H1 (cell line): ENCODE results near the gene CFAP74.

Experiments
- BRCA1 ChIP-seq: IDR thresholded peaks from 2 replicates; pipeline ENCODE4 v1.6.1; 2012; ENCODE audit warnings: low read depth, low read length, improper control_type of control experiment
- EGR1 ChIP-seq: IDR thresholded peaks from 2 replicates; pipeline ENCODE4 v1.6.1; 2011; ENCODE audit warnings: low read depth, low read length, borderline replicate concordance
- EP300 ChIP-seq, 2 experiments: IDR thresholded peaks; 1 replicate in 1 of 2; 2 replicates in 1 of 2; pipeline ENCODE4 v1.6.1; 2011 to 2012; ENCODE audit warnings: low read depth in 2 of 2, low read length in 2 of 2, mild to moderate bottlenecking in 2 of 2, borderline replicate concordance in 1 of 2, inconsistent platforms in 1 of 2, moderate library complexity in 1 of 2
- EZH2 ChIP-seq: fragments of 200-600 bp; sonication (generic); IDR thresholded peaks from 2 replicates; pipeline ENCODE4 v1.7.1; 2012; ENCODE audit warnings: low read depth, mild to moderate bottlenecking, moderate library complexity, low read length, inconsistent platforms; ENCODE audit not compliant: severe bottlenecking
- GABPA ChIP-seq: IDR thresholded peaks from 2 replicates; pipeline ENCODE4 v1.6.1; 2011; ENCODE audit warnings: mild to moderate bottlenecking, low read length, moderate library complexity, borderline replicate concordance; ENCODE audit not compliant: insufficient read depth
- HDAC2 ChIP-seq, 2 experiments: fragments of 300-600 bp in 1 of 2; sonication (generic) in 1 of 2; IDR thresholded peaks; 2 replicates each; pipeline ENCODE4 v1.6.1; 2011 to 2012; ENCODE audit warnings: low read depth in 2 of 2, low read length in 2 of 2, mild to moderate bottlenecking in 2 of 2, moderate library complexity in 2 of 2, borderline replicate concordance in 1 of 2, inconsistent platforms in 1 of 2
- KDM1A ChIP-seq: fragments of 200-600, 300-600 bp; sonication (generic); IDR thresholded peaks from 2 replicates; pipeline ENCODE4 v1.7.1; 2016; ENCODE audit warnings: mild to moderate bottlenecking, low read length, borderline replicate concordance
- POLR2A ChIP-seq, 2 experiments: IDR thresholded peaks; 1 replicate in 1 of 2; 2 replicates in 1 of 2; pipeline ENCODE4 v1.6.1; 2011; ENCODE audit warnings: low read depth in 2 of 2, low read length in 2 of 2, mild to moderate bottlenecking in 2 of 2; ENCODE audit errors: control extremely low read depth in 1 of 2
- RAD21 ChIP-seq, 2 experiments: IDR thresholded peaks in 1 of 2; conservative IDR thresholded peaks in 1 of 2; 2 replicates each; pipeline ENCODE4 v1.6.1; 2011; ENCODE audit warnings: low read depth in 2 of 2, low read length in 2 of 2, improper control_type of control experiment in 1 of 2, inconsistent platforms in 1 of 2, mild to moderate bottlenecking in 1 of 2, moderate library complexity in 1 of 2
- SIN3A ChIP-seq, 2 experiments: IDR thresholded peaks in 1 of 2; conservative IDR thresholded peaks in 1 of 2; 2 replicates each; pipeline ENCODE4 v1.6.1; 2011 to 2012; ENCODE audit warnings: low read length in 2 of 2, improper control_type of control experiment in 1 of 2, low read depth in 1 of 2, mild to moderate bottlenecking in 1 of 2
- ZNF274 ChIP-seq: IDR thresholded peaks from 2 replicates; pipeline ENCODE4 v1.7.0; 2012; ENCODE audit warnings: low read length, borderline replicate concordance; ENCODE audit errors: extremely low read depth
- TF ChIP-seq, protein P1 (sequence below), 3 experiments: IDR thresholded peaks; 1 replicate in 2 of 3; 2 replicates in 1 of 3; pipeline versions ENCODE4 v1.5.1 to v1.6.1; 2011; ENCODE audit warnings: low read length in 3 of 3, mild to moderate bottlenecking in 3 of 3, inconsistent platforms in 2 of 3, low read depth in 1 of 3, moderate library complexity in 1 of 3; ENCODE audit not compliant: insufficient read depth in 1 of 3; ENCODE audit errors: control extremely low read depth in 1 of 3
- TF ChIP-seq, protein P2 (sequence below): IDR thresholded peaks from 2 replicates; pipeline ENCODE4 v1.6.1; 2012; ENCODE audit warnings: inconsistent platforms

DNA sequence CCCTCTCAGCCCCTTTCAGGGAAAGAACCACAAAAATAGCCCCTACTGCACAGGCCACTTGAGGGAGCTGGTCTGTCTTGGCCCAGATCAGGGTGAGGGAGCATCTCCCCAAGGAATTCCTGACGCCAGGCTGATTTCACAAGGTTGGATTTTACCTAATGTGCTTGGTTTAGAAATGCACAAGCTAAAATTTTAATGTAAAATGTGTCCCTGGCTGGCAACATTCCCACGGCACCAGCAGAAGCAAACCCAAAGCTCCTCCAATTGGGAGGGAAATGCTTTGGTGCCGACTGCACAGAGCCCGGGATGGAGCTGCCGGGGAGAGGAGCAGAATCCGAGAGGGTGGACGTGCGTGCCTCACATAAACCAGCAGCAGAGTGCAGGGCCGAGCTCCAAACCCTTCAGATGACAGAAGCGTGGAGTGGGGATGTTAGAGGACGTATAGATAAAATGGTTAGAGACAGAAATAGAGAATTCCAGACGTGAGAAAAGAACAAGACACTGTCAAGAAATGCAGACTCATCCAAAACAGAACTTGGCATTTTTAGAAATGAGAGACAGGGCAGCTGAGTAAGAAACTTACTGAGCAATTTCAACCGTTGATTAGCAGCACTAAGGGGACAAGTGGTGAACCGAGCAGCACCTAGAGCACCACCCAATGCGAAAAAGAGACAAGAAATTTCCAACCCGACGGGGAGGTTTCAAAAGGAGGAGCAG is 42.9 kb downstream of the CFAP74 start:
- no peak for TF ChIP-seq EZH2
- no peak for TF ChIP-seq POLR2A (IDR thresholded peaks at IDR 0.05; ENCODE audit: control extremely low read depth in 1 of 2, low read depth in 2 of 2, low read length in 2 of 2)
- TF ChIP-seq, protein P1, sequence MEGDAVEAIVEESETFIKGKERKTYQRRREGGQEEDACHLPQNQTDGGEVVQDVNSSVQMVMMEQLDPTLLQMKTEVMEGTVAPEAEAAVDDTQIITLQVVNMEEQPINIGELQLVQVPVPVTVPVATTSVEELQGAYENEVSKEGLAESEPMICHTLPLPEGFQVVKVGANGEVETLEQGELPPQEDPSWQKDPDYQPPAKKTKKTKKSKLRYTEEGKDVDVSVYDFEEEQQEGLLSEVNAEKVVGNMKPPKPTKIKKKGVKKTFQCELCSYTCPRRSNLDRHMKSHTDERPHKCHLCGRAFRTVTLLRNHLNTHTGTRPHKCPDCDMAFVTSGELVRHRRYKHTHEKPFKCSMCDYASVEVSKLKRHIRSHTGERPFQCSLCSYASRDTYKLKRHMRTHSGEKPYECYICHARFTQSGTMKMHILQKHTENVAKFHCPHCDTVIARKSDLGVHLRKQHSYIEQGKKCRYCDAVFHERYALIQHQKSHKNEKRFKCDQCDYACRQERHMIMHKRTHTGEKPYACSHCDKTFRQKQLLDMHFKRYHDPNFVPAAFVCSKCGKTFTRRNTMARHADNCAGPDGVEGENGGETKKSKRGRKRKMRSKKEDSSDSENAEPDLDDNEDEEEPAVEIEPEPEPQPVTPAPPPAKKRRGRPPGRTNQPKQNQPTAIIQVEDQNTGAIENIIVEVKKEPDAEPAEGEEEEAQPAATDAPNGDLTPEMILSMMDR (IDR thresholded peaks at IDR 0.05; ENCODE audit: control extremely low read depth in 1 of 3, insufficient read depth in 1 of 3, low read depth in 1 of 3, low read length in 3 of 3), result peak in 2 of 3 experiments; percentile 24 to 45; a peak in 2 of 4 replicates
- no peak for TF ChIP-seq RAD21 (IDR thresholded peaks at IDR 0.05 in 1 of 2, conservative IDR thresholded peaks at IDR 0.05 in 1 of 2; ENCODE audit: low read depth in 2 of 2, low read length in 2 of 2)
- no peak for TF ChIP-seq EP300 (IDR thresholded peaks at IDR 0.05; ENCODE audit: borderline replicate concordance in 1 of 2, low read depth in 2 of 2, low read length in 2 of 2)
- no peak for TF ChIP-seq EGR1
- no peak for TF ChIP-seq GABPA
- TF ChIP-seq SIN3A (conservative IDR thresholded peaks at IDR 0.05 in 1 of 2, IDR thresholded peaks at IDR 0.05 in 1 of 2; ENCODE audit: low read depth in 1 of 2, low read length in 2 of 2), result no peak
- no peak for TF ChIP-seq ZNF274
- no peak for TF ChIP-seq BRCA1
- TF ChIP-seq, protein P2, sequence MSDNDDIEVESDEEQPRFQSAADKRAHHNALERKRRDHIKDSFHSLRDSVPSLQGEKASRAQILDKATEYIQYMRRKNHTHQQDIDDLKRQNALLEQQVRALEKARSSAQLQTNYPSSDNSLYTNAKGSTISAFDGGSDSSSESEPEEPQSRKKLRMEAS, result no peak; the same call in 1 of the 2 replicates
- no peak for TF ChIP-seq HDAC2 (IDR thresholded peaks at IDR 0.05; ENCODE audit: borderline replicate concordance in 1 of 2, low read depth in 2 of 2, low read length in 2 of 2)
- TF ChIP-seq KDM1A, result no peak
